GM10266 (cell line): Measurements from ENCODE around the gene HOXA2.

ENCODE experiments used
- DNase-seq: peaks from one replicate; pipeline ENCODE4 v3.0.0; 2012; ENCODE audit errors: extremely low spot score
- TF ChIP-seq, protein P1 (sequence below): IDR thresholded peaks from 2 replicates; pipeline ENCODE4 v1.5.1; 2012; ENCODE audit warnings: mild to moderate bottlenecking, low read depth; ENCODE audit not compliant: control insufficient read depth, insufficient read depth; ENCODE audit errors: missing control alignments

The HOXA2 gene

DNA sequence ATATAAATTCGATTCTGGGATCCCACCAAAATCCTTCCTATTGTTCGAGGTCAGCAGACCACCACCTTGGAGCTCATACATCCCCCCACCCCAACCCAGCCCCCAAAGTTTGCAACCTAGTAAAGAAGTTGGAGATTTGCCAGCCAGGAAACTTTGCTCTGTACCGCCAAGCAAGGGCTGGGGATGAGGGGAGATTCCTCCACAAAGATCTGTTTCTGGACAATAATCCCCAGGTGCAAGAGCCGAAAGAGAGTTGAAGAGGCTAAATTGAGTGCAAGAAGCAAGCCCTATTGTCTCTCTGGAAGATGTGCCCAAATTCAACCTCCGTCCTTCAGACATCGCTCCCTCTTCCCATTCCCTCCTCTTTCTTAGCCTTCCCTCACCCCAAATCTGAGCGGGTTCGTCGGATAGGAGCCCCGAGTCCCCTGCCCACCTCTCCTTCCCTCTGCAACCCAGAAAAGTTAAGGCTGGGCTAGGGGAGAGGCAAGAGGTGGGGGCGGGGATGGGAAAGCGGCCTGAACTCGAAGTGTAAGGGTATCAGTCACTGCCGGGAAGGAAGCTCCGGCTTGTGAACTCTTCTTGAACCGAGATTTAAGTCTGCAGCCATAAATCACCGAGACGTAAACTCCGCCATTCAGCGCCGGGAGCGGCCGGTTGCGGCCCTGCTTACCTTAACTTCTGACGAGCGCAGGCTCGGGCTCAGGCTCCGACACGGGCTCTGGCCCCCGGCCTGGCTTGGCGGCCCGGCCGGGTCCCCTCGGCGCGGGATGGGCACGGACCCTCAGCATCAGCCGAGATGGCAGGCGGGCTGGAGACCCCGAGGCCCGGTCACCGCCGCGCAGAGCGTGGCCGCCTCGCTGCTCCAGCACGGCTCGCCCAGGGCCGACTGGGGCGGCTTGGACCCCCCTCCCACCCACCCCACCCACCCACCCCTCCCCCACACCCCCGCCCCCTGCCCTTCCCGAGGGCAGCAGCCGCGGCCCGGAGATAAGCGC lies 10.8 kb upstream of the HOXA2 start:
- TF ChIP-seq, protein P1, sequence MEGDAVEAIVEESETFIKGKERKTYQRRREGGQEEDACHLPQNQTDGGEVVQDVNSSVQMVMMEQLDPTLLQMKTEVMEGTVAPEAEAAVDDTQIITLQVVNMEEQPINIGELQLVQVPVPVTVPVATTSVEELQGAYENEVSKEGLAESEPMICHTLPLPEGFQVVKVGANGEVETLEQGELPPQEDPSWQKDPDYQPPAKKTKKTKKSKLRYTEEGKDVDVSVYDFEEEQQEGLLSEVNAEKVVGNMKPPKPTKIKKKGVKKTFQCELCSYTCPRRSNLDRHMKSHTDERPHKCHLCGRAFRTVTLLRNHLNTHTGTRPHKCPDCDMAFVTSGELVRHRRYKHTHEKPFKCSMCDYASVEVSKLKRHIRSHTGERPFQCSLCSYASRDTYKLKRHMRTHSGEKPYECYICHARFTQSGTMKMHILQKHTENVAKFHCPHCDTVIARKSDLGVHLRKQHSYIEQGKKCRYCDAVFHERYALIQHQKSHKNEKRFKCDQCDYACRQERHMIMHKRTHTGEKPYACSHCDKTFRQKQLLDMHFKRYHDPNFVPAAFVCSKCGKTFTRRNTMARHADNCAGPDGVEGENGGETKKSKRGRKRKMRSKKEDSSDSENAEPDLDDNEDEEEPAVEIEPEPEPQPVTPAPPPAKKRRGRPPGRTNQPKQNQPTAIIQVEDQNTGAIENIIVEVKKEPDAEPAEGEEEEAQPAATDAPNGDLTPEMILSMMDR = no peak
- no peak for DNase-seq

DNA sequence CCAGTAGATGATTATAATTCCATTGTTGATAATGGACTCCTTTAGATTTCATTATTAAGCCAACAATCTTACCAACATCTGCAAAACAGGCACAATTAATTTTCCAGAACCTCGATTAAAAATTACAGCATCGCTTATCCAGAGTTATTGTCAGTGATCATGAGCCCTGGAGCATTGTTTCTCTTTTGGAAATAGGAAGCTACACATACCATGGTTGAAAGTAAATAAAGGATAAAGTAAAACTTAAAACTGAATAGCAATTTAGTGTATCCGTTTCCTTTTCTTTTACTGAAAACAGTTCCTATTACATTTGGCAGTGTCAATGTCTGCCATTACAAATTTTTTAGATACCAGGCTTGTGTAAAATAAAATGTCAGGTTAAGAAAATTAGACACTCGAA lies 9.9 kb upstream of the HOXA2 start:
- no peak for DNase-seq
- TF ChIP-seq, protein P1 = no peak

DNA sequence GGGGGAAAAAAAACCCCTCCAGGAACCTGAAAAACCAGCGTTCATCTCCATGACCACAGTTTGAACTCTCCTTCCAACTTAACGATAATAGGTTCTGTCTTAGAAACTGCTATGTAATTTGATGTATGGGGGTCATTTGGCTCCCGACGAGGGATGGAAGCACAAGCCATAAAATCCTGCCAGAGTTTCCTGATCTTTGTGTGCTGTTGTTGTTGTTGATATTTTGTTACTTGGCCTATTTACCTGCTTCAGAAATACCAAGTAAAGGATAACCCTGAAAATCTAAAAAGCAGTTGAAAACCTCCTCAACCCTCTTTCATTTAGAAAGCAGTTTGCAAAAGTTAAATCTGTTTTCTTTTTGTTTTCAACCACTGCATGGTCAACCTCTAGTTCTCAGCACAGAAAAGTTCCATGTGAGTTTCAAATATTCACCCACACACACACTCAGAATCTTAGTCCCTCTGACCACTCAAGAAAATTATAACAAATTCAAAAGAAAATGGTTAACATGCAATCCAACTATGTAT lies 9.3 kb upstream of the HOXA2 start:
- no peak for DNase-seq
- TF ChIP-seq, protein P1 = no peak

DNA sequence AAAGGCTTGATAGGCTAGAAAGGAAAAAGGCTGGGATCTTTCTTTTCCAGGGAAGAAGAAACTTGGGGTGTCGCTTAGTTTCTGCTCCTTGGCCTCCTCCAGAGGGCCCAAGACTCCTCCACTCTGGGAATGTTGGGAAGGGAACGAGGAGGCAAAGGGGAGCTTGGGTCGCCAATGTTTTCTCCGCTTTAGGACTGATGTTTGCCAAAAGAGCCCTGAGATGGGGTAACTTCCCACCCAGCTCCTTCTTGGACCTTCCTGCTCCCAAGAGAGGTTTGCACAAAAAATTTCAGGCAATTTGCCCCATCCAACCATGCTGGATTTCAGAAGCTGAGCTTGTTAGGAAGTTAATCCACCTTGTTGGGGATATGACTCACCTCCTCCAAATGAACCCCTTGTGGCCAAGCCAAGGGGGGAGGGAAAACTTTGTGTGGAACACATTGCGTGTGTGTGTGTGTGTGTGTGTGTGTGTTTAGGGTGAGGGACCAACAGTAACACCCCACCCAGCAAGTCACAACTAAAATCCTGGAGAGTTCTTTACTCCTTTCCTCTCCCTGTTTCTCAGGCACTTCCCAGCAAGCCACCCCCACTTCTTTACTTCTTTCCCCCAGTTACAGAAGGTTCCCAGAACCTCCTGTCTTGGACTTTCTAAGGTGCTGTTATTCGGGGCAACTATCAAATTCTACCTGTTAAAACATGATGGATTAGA lies 8.7 kb upstream of the HOXA2 start:
- DNase-seq = no peak
- TF ChIP-seq, protein P1 = no peak

DNA sequence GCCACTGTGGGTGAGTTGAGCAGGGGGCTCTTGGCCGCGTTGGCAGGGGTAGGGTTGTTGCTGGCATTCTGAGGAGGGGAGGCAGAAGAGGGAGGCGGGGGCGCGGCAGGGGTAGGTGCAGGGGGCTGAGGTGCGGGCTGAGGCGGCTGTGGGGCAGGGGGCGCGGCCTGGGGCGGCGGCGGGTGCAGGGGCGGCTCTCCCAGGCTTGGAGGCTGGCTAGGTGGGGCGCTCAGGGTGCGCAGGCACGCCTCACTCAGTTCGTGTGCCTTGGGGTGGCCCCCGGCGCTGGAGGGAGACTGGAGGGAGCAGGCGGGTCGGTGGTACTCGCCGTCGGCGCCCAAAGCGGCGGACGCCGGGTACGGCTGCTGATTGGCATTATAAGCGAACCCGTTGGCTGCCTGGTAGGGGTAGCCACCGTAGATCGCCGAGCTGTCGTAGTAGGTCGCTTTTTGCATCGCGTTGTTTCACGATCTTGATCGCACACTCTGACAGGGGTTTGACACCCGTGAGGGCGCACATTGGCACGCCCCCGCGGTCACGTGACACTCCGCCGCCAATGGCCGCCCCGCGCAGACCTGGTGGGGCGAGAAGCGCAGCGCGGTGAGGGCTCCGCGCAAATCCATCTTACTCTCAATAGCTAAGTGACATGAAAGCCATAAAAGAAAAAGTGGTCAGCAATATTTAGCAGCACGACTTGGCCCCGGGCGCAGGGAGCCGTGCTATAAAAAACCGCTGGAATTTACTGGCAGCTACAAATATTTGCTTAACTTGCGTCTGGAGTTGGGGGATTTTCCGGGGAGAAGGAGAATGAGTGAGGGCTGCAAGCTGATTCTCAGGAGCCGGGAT lies 7.9 kb upstream of the HOXA2 start:
- TF ChIP-seq, protein P1 = no peak
- no peak for DNase-seq

DNA sequence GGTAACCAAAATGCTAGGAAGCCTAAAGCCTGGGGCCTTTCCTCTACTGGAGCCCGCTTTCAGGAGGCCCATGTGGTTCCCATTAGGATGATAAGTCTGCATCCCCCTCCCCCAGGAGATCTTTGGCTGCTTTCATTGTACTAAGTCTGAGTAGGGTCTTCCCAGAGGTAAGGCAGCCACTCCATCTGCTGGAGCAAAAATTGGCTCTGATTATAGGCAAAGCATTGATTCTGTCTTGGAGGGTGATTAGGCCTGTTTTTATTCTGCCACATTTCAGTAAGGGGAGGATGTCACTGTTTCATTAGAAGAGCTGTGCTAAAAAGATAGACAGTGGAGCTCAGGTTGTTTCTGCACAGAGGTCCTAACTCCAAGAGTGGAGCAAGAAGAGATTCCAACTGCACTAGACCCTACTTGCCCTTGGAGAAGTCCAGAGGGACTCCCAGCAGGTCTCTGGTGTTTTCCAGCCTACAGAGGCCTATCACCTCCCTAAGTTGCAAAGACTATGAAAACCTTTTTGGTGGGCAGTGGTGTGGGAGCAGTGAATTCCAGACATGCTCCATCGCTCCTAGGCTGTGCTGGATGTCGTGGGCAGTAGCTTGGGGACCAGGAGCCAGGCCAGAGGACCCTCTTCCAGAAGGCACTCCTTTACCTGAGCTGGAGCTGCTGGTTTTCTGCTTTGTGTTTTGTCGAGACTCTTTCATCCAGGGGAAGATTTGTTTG lies 7.1 kb upstream of the HOXA2 start:
- TF ChIP-seq, protein P1 = no peak
- DNase-seq = no peak
